PC-3 (cell line): ENCODE data around the gene PIGM. TPM values are rescaled to one million over a fixed set of nuclear protein-coding genes. Genes with fewer than 3 reads are reported as not detected.

ENCODE experiments used
- ATAC-seq: fragments of 200-7000 bp; cut with Tn5 transposase; 2 replicates; pipeline ENCODE4 v1.9.1; 2020; ENCODE audit warnings: mild to moderate bottlenecking, moderate library complexity
- BruUV-seq: library from RNA; stranded (reverse); fragments of 400-500 nt; replicated peaks from 2 replicates; lab custom pipeline; 2021; lab: Mats Ljungman, UMichigan
- CTCF ChIA-PET: fragments of 300-600 bp; sonication (Branson Sonifier 250); formaldehyde crosslinking; loops from one replicate; lab custom pipeline; 2022; ENCODE audit warnings: antibody characterized with exemption; lab: Charles Lee
- POLR2A ChIA-PET: fragments of 300-600 bp; sonication (Branson Sonifier 250); formaldehyde crosslinking; loops from one replicate; lab custom pipeline; 2022; ENCODE audit warnings: antibody characterized with exemption; ENCODE audit not compliant: unreplicated experiment; lab: Charles Lee
- DNase-seq: peaks from one replicate; pipeline ENCODE4 v3.0.0-alpha.2; 2015
- H2AFZ ChIP-seq: fragments of 300-600 bp; sonication (generic); 2 replicates; pipeline ENCODE4 v1.6.0; 2016; ENCODE audit warnings: antibody characterized with exemption, low read length
- H3F3A ChIP-seq: fragments of 300-600 bp; sonication (generic); one replicate; pipeline ENCODE4 v1.6.0; 2017; ENCODE audit warnings: antibody characterized with exemption, low read length, control low read depth, mild to moderate bottlenecking; ENCODE audit not compliant: unreplicated experiment
- H3K27ac ChIP-seq: fragments of 300-600 bp; sonication (generic); 2 replicates; pipeline ENCODE4 v1.5.1; 2016; ENCODE audit warnings: mild to moderate bottlenecking, low read length
- H3K27me3 ChIP-seq: fragments of 300-600 bp; sonication (generic); 2 replicates; pipeline ENCODE4 v1.6.1; 2016; ENCODE audit warnings: low read length, mixed read lengths
- H3K36me3 ChIP-seq: fragments of 300-600 bp; sonication (generic); 2 replicates; pipeline ENCODE4 v1.6.1; 2016; ENCODE audit warnings: low read depth, mixed run types, low read length, mixed read lengths
- H3K4me1 ChIP-seq: fragments of 300-600 bp; sonication (generic); 2 replicates; pipeline ENCODE4 v1.5.1; 2016; ENCODE audit warnings: low read length; ENCODE audit not compliant: insufficient read depth
- H3K4me2 ChIP-seq: fragments of 300-600 bp; sonication (generic); 2 replicates; pipeline ENCODE4 v1.6.0; 2016; ENCODE audit warnings: low read length
- H3K4me3 ChIP-seq: fragments of 300-600 bp; sonication (generic); 2 replicates; pipeline ENCODE4 v1.5.1; 2016; ENCODE audit warnings: mild to moderate bottlenecking, low read length, mixed read lengths
- H3K79me2 ChIP-seq: fragments of 300-600 bp; sonication (generic); 2 replicates; pipeline ENCODE4 v1.6.1; 2017; ENCODE audit warnings: low read length, mixed read lengths
- H3K9ac ChIP-seq: fragments of 300-600 bp; sonication (generic); 2 replicates; pipeline ENCODE4 v1.6.0; 2016; ENCODE audit warnings: mild to moderate bottlenecking, low read length
- H3K9me2 ChIP-seq: fragments of 300-600 bp; sonication (generic); replicated peaks from 2 replicates; pipeline ENCODE4 v1.6.1; 2016; ENCODE audit warnings: mixed run types, low read length, mixed read lengths
- H3K9me3 ChIP-seq: fragments of 300-600 bp; sonication (generic); 2 replicates; pipeline ENCODE4 v1.6.1; 2016; ENCODE audit warnings: low read length, mixed read lengths
- H4K20me1 ChIP-seq: fragments of 300-600 bp; sonication (generic); 2 replicates; pipeline ENCODE4 v1.6.1; 2016; ENCODE audit warnings: low read length, mixed read lengths
- CTCF ChIP-seq: fragments of 300-600 bp; sonication (generic); conservative IDR thresholded peaks from 2 replicates; pipeline ENCODE4 v1.5.1; 2017; ENCODE audit warnings: antibody characterized with exemption, low read depth, mild to moderate bottlenecking, low read length
- EZH2 ChIP-seq: fragments of 300-600 bp; sonication (generic); IDR thresholded peaks from one replicate; pipeline ENCODE4 v1.6.1; 2017; ENCODE audit warnings: antibody characterized with exemption, mild to moderate bottlenecking, low read length; ENCODE audit not compliant: unreplicated experiment
- EZH2phosphoT487 ChIP-seq: fragments of 300-600 bp; sonication (generic); IDR thresholded peaks from 2 replicates; pipeline ENCODE4 v1.6.1; 2018; ENCODE audit warnings: mild to moderate bottlenecking, antibody characterized with exemption, low read length, borderline replicate concordance
- intact Hi-C: fragments of 100-400 bp; cut with micrococcal nuclease; formaldehyde crosslinking; loops from 2 replicates; pipeline ENCODE4 v1.9.0; 2023
- total RNA-seq: library from RNA; depleted of rRNA; stranded (reverse); fragments of >200 nt; gene quantifications from 2 replicates; pipeline ENCODE4 v1.2.3, GENCODE V29; 2014

PIGM gene
- total RNA-seq, 1 experiment from 2014 or later: 6.9 TPM

GRCh38 chr1:160075836-160076235, 44.0 kb upstream of the PIGM start:
- no peak for TF ChIP-seq CTCF
- TF ChIP-seq EZH2: no peak
- TF ChIP-seq EZH2phosphoT487: no peak
- Histone ChIP-seq H3K36me3 (no peaks in the 10 kb centered on the region), H3K9me3 (no peaks in the 10 kb centered on the region), H3K4me1 (peaks cover 4% of the 10 kb centered on the region), H3K27ac (no peak overlapping the region), H3K27me3 (peaks cover 43% of the 10 kb centered on the region), H3K4me3 (no peak overlapping the region), H4K20me1 (no peaks in the 10 kb centered on the region), H3K79me2 (no peaks in the 10 kb centered on the region), H3K9ac (no peak overlapping the region), H3F3A (no peaks in the 10 kb centered on the region), H2AFZ (no peak overlapping the region), H3K9me2 (no peaks in the 10 kb centered on the region), H3K4me2 (no peak overlapping the region)
- ATAC-seq (no peak), DNase-seq (no peak)
- POLR2A ChIA-PET: no interaction called here
- intact Hi-C loops: no loop called here
- CTCF ChIA-PET: no interaction called here
- no TSS peak for BruUV-seq

GRCh38 chr1:160074865-160075264, 43.1 kb upstream of the PIGM start:
- DNase-seq: no peak
- Histone ChIP-seq H4K20me1 (no peaks in the 10 kb centered on the region), H3K9ac (no peak overlapping the region), H3K9me3 (no peaks in the 10 kb centered on the region), H3K4me1 (0 out of 2 replicates have a peak, but pooled peaks cover 5% of the 10 kb centered on the region), H3K4me3 (no peak overlapping the region), H3K36me3 (no peaks in the 10 kb centered on the region), H3K27ac (no peak overlapping the region), H3F3A (no peaks in the 10 kb centered on the region), H2AFZ (no peak overlapping the region), H3K27me3 (peaks cover 40% of the 10 kb centered on the region), H3K9me2 (no peaks in the 10 kb centered on the region), H3K79me2 (no peaks in the 10 kb centered on the region), H3K4me2 (no peak overlapping the region)
- intact Hi-C loops: no loop called here
- ChIA-PET CTCF (no interaction called here), POLR2A (no interaction called here)
- no TSS peak for BruUV-seq
- ATAC-seq: no peak
- TF ChIP-seq CTCF: no peak
- no peak for TF ChIP-seq EZH2phosphoT487
- TF ChIP-seq EZH2: no peak

- Histone ChIP-seq H3K79me2 (no peaks in the 10 kb centered on the region), H3K9me2 (no peaks in the 10 kb centered on the region), H3K4me3 (no peak overlapping the region), H3K4me2 (no peak overlapping the region), H4K20me1 (no peaks in the 10 kb centered on the region), H3K27me3 (peaks cover 55% of the 10 kb centered on the region), H3F3A (no peaks in the 10 kb centered on the region), H2AFZ (no peak overlapping the region), H3K4me1 (0 out of 2 replicates have a peak, but pooled peaks cover 5% of the 10 kb centered on the region), H3K9me3 (no peaks in the 10 kb centered on the region), H3K9ac (no peak overlapping the region), H3K36me3 (no peaks in the 10 kb centered on the region), H3K27ac (no peak overlapping the region)
- CTCF ChIA-PET: interaction anchor here (0.6 kb wide), 1 partner anchor 273 kb away, joined by 3 read pairs; no protein-coding TSS in a partner anchor
- no TSS peak for BruUV-seq
- TF ChIP-seq EZH2phosphoT487: no peak
- no peak for TF ChIP-seq CTCF
- no peak for TF ChIP-seq EZH2
- DNase-seq: no peak
- intact Hi-C loops: no loop called here
- no peak for ATAC-seq
- POLR2A ChIA-PET: interaction anchor here (0.6 kb wide), 1 partner anchor 44 kb away, joined by 3 read pairs; no protein-coding TSS in a partner anchor
Measured at GRCh38 chr1:160071289-160071688, 39.5 kb upstream of the PIGM start.
